Calu3 (cell line): ENCODE data around the gene CFAP107. TPM values are rescaled to one million over a fixed set of nuclear protein-coding genes. Genes with fewer than 3 reads are reported as not detected.

Source experiments
- BruUV-seq: library from RNA; stranded (reverse); fragments of 400-500 nt; replicated peaks from 2 replicates; lab custom pipeline; 2021; lab: Mats Ljungman, UMichigan
- CTCF ChIA-PET: fragments of 300-600 bp; sonication (Branson Sonifier 250); formaldehyde crosslinking; loops from one replicate; lab custom pipeline; 2022; ENCODE audit warnings: antibody characterized with exemption; lab: Charles Lee
- DNase-seq: peaks from one replicate; pipeline ENCODE4 v3.0.0; 2022
- H3K27ac Mint-ChIP-seq: one replicate; pipeline ENCODE4 v1.8.0; 2022; ENCODE audit warnings: mixed read lengths; ENCODE audit not compliant: unreplicated experiment
- H3K27me3 Mint-ChIP-seq: one replicate; pipeline ENCODE4 v1.8.0; 2022; ENCODE audit warnings: mixed read lengths; ENCODE audit not compliant: unreplicated experiment
- H3K36me3 Mint-ChIP-seq: one replicate; pipeline ENCODE4 v1.8.0; 2022; ENCODE audit warnings: mild to moderate bottlenecking, moderate library complexity, mixed read lengths; ENCODE audit not compliant: insufficient read depth, unreplicated experiment
- H3K4me1 Mint-ChIP-seq: one replicate; pipeline ENCODE4 v1.8.0; 2022; ENCODE audit warnings: mild to moderate bottlenecking, low read depth, mixed read lengths; ENCODE audit not compliant: unreplicated experiment
- H3K4me3 Mint-ChIP-seq: one replicate; pipeline ENCODE4 v1.8.0; 2022; ENCODE audit warnings: mild to moderate bottlenecking, low read depth, moderate library complexity, mixed read lengths; ENCODE audit not compliant: unreplicated experiment
- H3K9me3 Mint-ChIP-seq: one replicate; pipeline ENCODE4 v1.8.0; 2022; ENCODE audit warnings: low read depth, mixed read lengths; ENCODE audit not compliant: unreplicated experiment
- CTCF ChIP-seq: fragments of 200-600 bp; IDR thresholded peaks from one replicate; pipeline ENCODE4 v1.8.0; 2022; ENCODE audit warnings: antibody characterized with exemption; ENCODE audit not compliant: unreplicated experiment
- intact Hi-C: fragments of 100-400 bp; cut with micrococcal nuclease; formaldehyde crosslinking; loops from one replicate; pipeline ENCODE4 v1.10.0; 2022; ENCODE audit not compliant: unreplicated experiment
- total RNA-seq: library from RNA; stranded (reverse); gene quantifications from 2 replicates; pipeline ENCODE4 v1.2.3, GENCODE V29; 2022

CFAP107 gene
- total RNA-seq, 1 experiment from 2014 or later: not detected

GRCh38 chr1:12811409-12811784 is 65.4 kb downstream of the CFAP107 start:
- no peak for TF ChIP-seq CTCF
- Mint-ChIP-seq H3K9me3 (no peaks in the 10 kb centered on the region), H3K4me3 (no peak overlapping the region), H3K36me3 (peaks cover 5% of the 10 kb centered on the region), H3K27ac (no peak overlapping the region), H3K27me3 (peaks cover 42% of the 10 kb centered on the region), H3K4me1 (no peaks in the 10 kb centered on the region)
- no TSS peak for BruUV-seq
- intact Hi-C loops: no loop called here
- CTCF ChIA-PET: no interaction called here
- no peak for DNase-seq

Other genes starting within 250 kb of the CFAP107 start
- 173 and 239 TPM in 2 replicates for gene DHRS3, start 128.0 kb upstream of the CFAP107 start, total RNA-seq
- gene AADACL4, start 102.1 kb upstream of the CFAP107 start, total RNA-seq: not detected in 2 replicates
- gene AADACL3, start 30.1 kb upstream of the CFAP107 start, total RNA-seq: not detected in 2 replicates
- not detected in 2 replicates for gene PRAMEF12, start 27.5 kb downstream of the CFAP107 start, total RNA-seq
- not detected in 2 replicates for gene PRAMEF1, start 45.2 kb downstream of the CFAP107 start, total RNA-seq
- gene PRAMEF11, start 85.2 kb downstream of the CFAP107 start, total RNA-seq: not detected in 2 replicates
- not detected in 2 replicates for gene HNRNPCL1, start 102.5 kb downstream of the CFAP107 start, total RNA-seq
- gene PRAMEF2, start 110.9 kb downstream of the CFAP107 start, total RNA-seq: not detected in 2 replicates
- gene PRAMEF4, start 140.0 kb downstream of the CFAP107 start, total RNA-seq: not detected in 2 replicates
- not detected in 2 replicates for gene PRAMEF10, start 152.1 kb downstream of the CFAP107 start, total RNA-seq
- gene PRAMEF7, start 170.4 kb downstream of the CFAP107 start, total RNA-seq: not detected in 2 replicates
- gene PRAMEF6, start 201.4 kb downstream of the CFAP107 start, total RNA-seq: not detected in 2 replicates